ENCODE data around the gene SFTPD.

SFTPD gene

GRCh38 chr10:79933961-79934360 lies 14.9 kb downstream of the SFTPD start:
- POLR2A ChIA-PET, result no interaction called here
- TF ChIP-seq FOXM1 (IDR thresholded peaks at IDR 0.05; ENCODE audit: borderline replicate concordance) (no peak), LEF1 (IDR thresholded peaks at IDR 0.05; ENCODE audit: borderline replicate concordance) (no peak), HDGF (IDR thresholded peaks at IDR 0.05; ENCODE audit: borderline replicate concordance) (no peak), CTBP1 (IDR thresholded peaks at IDR 0.05; ENCODE audit: borderline replicate concordance) (no peak), FOXK2 (IDR thresholded peaks at IDR 0.05) (no peak), ZNF384 (IDR thresholded peaks at IDR 0.05) (no peak), L3MBTL2 (conservative IDR thresholded peaks at IDR 0.05) (no peak), TARDBP (IDR thresholded peaks at IDR 0.05) (no peak), BHLHE40 (IDR thresholded peaks at IDR 0.05; ENCODE audit: borderline replicate concordance) (no peak), NFRKB (IDR thresholded peaks at IDR 0.05) (no peak), ELF4 (IDR thresholded peaks at IDR 0.05) (no peak), PKNOX1 (IDR thresholded peaks at IDR 0.05) (no peak), ARNT (IDR thresholded peaks at IDR 0.05) (no peak), SP1 (IDR thresholded peaks at IDR 0.05) (no peak), FOXA1 (IDR thresholded peaks at IDR 0.05) (no peak), SUZ12 (IDR thresholded peaks at IDR 0.05) (no peak)
- no peak for DNase-seq (ENCODE audit: extremely low spot score)
- CTCF ChIA-PET, result no interaction called here

- TF ChIP-seq LEF1 (IDR thresholded peaks at IDR 0.05; ENCODE audit: borderline replicate concordance) (no peak), TARDBP (IDR thresholded peaks at IDR 0.05) (no peak), BHLHE40 (IDR thresholded peaks at IDR 0.05; ENCODE audit: borderline replicate concordance) (no peak), NFRKB (IDR thresholded peaks at IDR 0.05) (no peak)
- DNase-seq (ENCODE audit: extremely low spot score), result no peak
- ChIA-PET CTCF (no interaction called here), POLR2A (no interaction called here)
Measured at GRCh38 chr10:79932841-79933379, 16.0 kb downstream of the SFTPD start.

- POLR2A ChIA-PET, result no interaction called here
- CTCF ChIA-PET, result no interaction called here
- TF ChIP-seq FOXM1 (IDR thresholded peaks at IDR 0.05; ENCODE audit: borderline replicate concordance), result no peak
- no peak for TF ChIP-seq HDGF (IDR thresholded peaks at IDR 0.05; ENCODE audit: borderline replicate concordance)
- TF ChIP-seq SP1 (IDR thresholded peaks at IDR 0.05), result no peak
- no peak for TF ChIP-seq LEF1 (IDR thresholded peaks at IDR 0.05; ENCODE audit: borderline replicate concordance)
- no peak for TF ChIP-seq CTBP1 (IDR thresholded peaks at IDR 0.05; ENCODE audit: borderline replicate concordance)
- no peak for TF ChIP-seq SUZ12 (IDR thresholded peaks at IDR 0.05)
- TF ChIP-seq NFRKB (IDR thresholded peaks at IDR 0.05), result no peak
- TF ChIP-seq PKNOX1 (IDR thresholded peaks at IDR 0.05), result no peak
- TF ChIP-seq ZNF384 (IDR thresholded peaks at IDR 0.05), result no peak
- TF ChIP-seq TARDBP (IDR thresholded peaks at IDR 0.05), result no peak
- no peak for TF ChIP-seq BHLHE40 (IDR thresholded peaks at IDR 0.05; ENCODE audit: borderline replicate concordance)
- no peak for TF ChIP-seq ELF4 (IDR thresholded peaks at IDR 0.05)
- TF ChIP-seq FOXK2 (IDR thresholded peaks at IDR 0.05), result no peak
- no peak for TF ChIP-seq FOXA1 (IDR thresholded peaks at IDR 0.05)
- TF ChIP-seq ARNT (IDR thresholded peaks at IDR 0.05), result no peak
- TF ChIP-seq L3MBTL2 (conservative IDR thresholded peaks at IDR 0.05), result no peak
- DNase-seq (ENCODE audit: extremely low spot score), result no peak
Measured at GRCh38 chr10:79932307-79932706, 16.6 kb downstream of the SFTPD start.

GRCh38 chr10:79930751-79931150 lies 18.2 kb downstream of the SFTPD start:
- CTCF ChIA-PET, result interaction anchor here (1.1 kb wide), 1 partner anchor 394 kb away, joined by 3 read pairs; no protein-coding TSS in a partner anchor
- TF ChIP-seq TARDBP (IDR thresholded peaks at IDR 0.05) (no peak), ARNT (IDR thresholded peaks at IDR 0.05) (no peak)
- POLR2A ChIA-PET, result no interaction called here
- DNase-seq (ENCODE audit: extremely low spot score), result peak; percentile 2

- CTCF ChIA-PET, result no interaction called here
- POLR2A ChIA-PET, result no interaction called here
- TF ChIP-seq HDGF (IDR thresholded peaks at IDR 0.05; ENCODE audit: borderline replicate concordance) (no peak), TARDBP (IDR thresholded peaks at IDR 0.05) (no peak), CTBP1 (IDR thresholded peaks at IDR 0.05; ENCODE audit: borderline replicate concordance) (no peak), SP1 (IDR thresholded peaks at IDR 0.05) (no peak), SUZ12 (IDR thresholded peaks at IDR 0.05) (no peak), FOXA1 (IDR thresholded peaks at IDR 0.05) (no peak), BHLHE40 (IDR thresholded peaks at IDR 0.05; ENCODE audit: borderline replicate concordance) (no peak), ARNT (IDR thresholded peaks at IDR 0.05) (no peak), L3MBTL2 (conservative IDR thresholded peaks at IDR 0.05) (no peak), FOXK2 (IDR thresholded peaks at IDR 0.05) (no peak), LEF1 (IDR thresholded peaks at IDR 0.05; ENCODE audit: borderline replicate concordance) (no peak), ZNF384 (IDR thresholded peaks at IDR 0.05) (no peak), PKNOX1 (IDR thresholded peaks at IDR 0.05) (no peak), ELF4 (IDR thresholded peaks at IDR 0.05) (no peak), NFRKB (IDR thresholded peaks at IDR 0.05) (no peak), FOXM1 (IDR thresholded peaks at IDR 0.05; ENCODE audit: borderline replicate concordance) (no peak)
- DNase-seq (ENCODE audit: extremely low spot score), result peak; percentile 1
Measured at GRCh38 chr10:79930267-79930666, 18.6 kb downstream of the SFTPD start.

- DNase-seq (ENCODE audit: extremely low spot score), result peak; percentile 83
- POLR2A ChIA-PET, result no interaction called here
- TF ChIP-seq ARNT (IDR thresholded peaks at IDR 0.05), result no peak
- TF ChIP-seq FOXM1 (IDR thresholded peaks at IDR 0.05; ENCODE audit: borderline replicate concordance), result no peak
- no peak for TF ChIP-seq BHLHE40 (IDR thresholded peaks at IDR 0.05; ENCODE audit: borderline replicate concordance)
- TF ChIP-seq SP1 (IDR thresholded peaks at IDR 0.05), result no peak
- no peak for TF ChIP-seq SUZ12 (IDR thresholded peaks at IDR 0.05)
- no peak for TF ChIP-seq TARDBP (IDR thresholded peaks at IDR 0.05)
- TF ChIP-seq ZNF384 (IDR thresholded peaks at IDR 0.05), result no peak
- no peak; the same call in 1 of the 2 replicates for TF ChIP-seq L3MBTL2 (conservative IDR thresholded peaks at IDR 0.05)
- TF ChIP-seq CTBP1 (IDR thresholded peaks at IDR 0.05; ENCODE audit: borderline replicate concordance), result no peak
- no peak for TF ChIP-seq ELF4 (IDR thresholded peaks at IDR 0.05)
- no peak for TF ChIP-seq FOXK2 (IDR thresholded peaks at IDR 0.05)
- TF ChIP-seq PKNOX1 (IDR thresholded peaks at IDR 0.05), result no peak
- CTCF ChIA-PET, result no interaction called here
Measured at GRCh38 chr10:79929409-79929904, 19.4 kb downstream of the SFTPD start.

Measured in HEK293T (cell line).